Epidermal melanocyte (primary cell): ENCODE data around the gene FAM181A.
A peak's percentile ranks its signal among the peaks of the same experiment; 100 is the strongest.

Experiments
- DNase-seq: peaks from one replicate; pipeline ENCODE4 v3.0.0; 2011; ENCODE audit warnings: low spot score; ENCODE audit not compliant: insufficient read length

The FAM181A gene

GRCh38 chr14:93947282-93947681 is 20.1 kb downstream of the FAM181A start:
- no peak for DNase-seq

GRCh38 chr14:93949511-93950075 is 22.4 kb downstream of the FAM181A start:
- DNase-seq: no peak

- DNase-seq: no peak
Observed at GRCh38 chr14:93950948-93951634, 23.9 kb downstream of the FAM181A start.

GRCh38 chr14:93951635-93952540 is 24.7 kb downstream of the FAM181A start:
- no peak for DNase-seq

GRCh38 chr14:93952829-93953228 is 25.7 kb downstream of the FAM181A start:
- no peak for DNase-seq

GRCh38 chr14:93953263-93953662 is 26.1 kb downstream of the FAM181A start:
- no peak for DNase-seq

- no peak for DNase-seq
Observed at GRCh38 chr14:93953739-93954515, 26.8 kb downstream of the FAM181A start.

GRCh38 chr14:93954516-93954830 is 27.3 kb downstream of the FAM181A start:
- no peak for DNase-seq

GRCh38 chr14:93954900-93955849 is 28.0 kb downstream of the FAM181A start:
- no peak for DNase-seq

- DNase-seq: no peak
Observed at GRCh38 chr14:93955850-93956481, 28.8 kb downstream of the FAM181A start.

GRCh38 chr14:93956514-93957332 is 29.6 kb downstream of the FAM181A start:
- no peak for DNase-seq

GRCh38 chr14:93957333-93957710 is 30.2 kb downstream of the FAM181A start:
- DNase-seq: no peak

- no peak for DNase-seq
Observed at GRCh38 chr14:93957751-93958566, 30.8 kb downstream of the FAM181A start.

- no peak for DNase-seq
Observed at GRCh38 chr14:93958567-93959238, 31.6 kb downstream of the FAM181A start.

- DNase-seq: peak; percentile 41
Observed at GRCh38 chr14:93959239-93960107, 32.3 kb downstream of the FAM181A start.

- DNase-seq: no peak
Observed at GRCh38 chr14:93960108-93960475, 32.9 kb downstream of the FAM181A start.
